HG02884 (cell line): Measurements from ENCODE around the gene RAB6D.
"Not testable (repeated sequence)": the region's sequence is repeated elsewhere in the genome, so short reads cannot be mapped to it uniquely, and the experiment has no call there.

Source experiments
- ATAC-seq: cut with Tn5 transposase; IDR thresholded peaks from one replicate; pipeline ENCODE4 v1.9.1; 2021; ENCODE audit warnings: mild to moderate bottlenecking, moderate library complexity; ENCODE audit not compliant: unreplicated experiment

RAB6D gene

DNA sequence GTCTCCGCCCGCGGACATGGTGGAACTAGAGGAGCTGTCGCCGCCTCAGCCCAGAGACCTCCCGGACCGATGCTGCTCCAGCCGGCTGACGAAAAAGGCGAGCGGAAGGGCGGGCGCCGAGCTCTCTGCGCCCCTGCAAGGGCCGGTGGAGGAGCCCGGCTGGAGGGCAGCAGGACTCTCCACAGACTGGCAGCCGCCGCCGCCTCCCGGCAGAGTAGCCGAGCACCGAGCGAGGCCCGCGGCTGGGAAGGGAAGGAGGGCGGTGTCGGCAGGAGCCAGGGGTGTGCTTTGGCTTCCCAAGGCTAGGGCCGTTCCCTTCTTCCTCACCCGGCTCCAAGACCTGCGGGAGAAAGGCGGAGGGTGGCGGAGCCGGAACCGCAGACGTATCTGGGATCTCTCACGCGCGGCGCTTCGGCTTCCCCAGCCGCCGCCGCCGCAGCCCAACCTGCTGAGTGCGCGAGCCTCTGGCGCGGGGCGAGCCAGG, at the start of gene RAB6D:
Gene RAB6D (minus strand): TSS at position 466 of the 484 bp plus-strand sequence. CDS start 448 bp downstream, at position 18.
- not testable (repeated sequence) for ATAC-seq

DNA sequence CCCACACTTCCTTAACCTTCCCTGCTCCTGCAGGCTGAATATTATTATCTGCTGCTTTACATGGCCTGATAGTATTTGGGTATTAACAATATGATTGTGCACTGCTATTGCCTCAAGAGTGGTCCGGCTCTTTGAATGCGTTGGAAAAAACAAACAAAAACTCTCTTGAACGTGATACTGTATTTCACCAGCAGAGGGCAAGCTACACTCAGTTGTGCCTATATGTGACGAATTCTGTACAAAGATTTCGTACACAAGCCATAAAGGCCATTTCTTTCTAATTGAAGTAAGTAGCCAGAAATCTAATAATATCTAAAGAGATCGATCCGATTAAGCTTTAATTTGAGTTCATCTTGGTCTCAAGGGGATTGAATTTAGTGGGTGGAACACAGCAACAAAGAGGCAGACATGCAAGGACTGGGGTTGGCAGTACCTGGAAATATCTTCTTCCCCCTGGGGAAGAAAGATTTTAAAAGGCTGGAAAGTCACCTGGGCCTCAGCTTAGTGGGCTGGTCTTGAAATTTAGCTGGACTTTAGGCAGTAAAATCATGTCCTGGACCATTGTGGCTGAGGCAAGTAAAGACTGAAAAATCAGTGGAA, 49.3 kb upstream of the RAB6D start:
- peak; percentile 91 for ATAC-seq

DNA sequence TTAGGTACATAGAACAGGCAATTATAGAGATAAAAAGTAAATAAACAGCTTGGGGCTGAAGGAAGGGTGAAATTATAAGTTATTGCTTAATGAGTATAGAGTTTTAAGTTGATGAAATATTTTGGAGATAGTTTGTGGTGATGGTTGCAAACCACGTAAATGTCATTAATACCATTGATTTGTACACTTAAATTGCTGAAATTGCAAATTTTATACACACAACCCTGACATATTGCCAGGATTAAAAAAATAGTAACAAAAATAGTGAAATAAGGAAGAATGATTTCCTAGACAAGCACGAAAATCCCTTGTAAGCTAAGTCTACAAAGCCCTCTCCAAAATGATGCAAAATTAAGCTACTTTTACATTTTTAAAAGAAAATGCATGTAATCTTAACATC, 46.2 kb upstream of the RAB6D start:
- ATAC-seq, result no peak

DNA sequence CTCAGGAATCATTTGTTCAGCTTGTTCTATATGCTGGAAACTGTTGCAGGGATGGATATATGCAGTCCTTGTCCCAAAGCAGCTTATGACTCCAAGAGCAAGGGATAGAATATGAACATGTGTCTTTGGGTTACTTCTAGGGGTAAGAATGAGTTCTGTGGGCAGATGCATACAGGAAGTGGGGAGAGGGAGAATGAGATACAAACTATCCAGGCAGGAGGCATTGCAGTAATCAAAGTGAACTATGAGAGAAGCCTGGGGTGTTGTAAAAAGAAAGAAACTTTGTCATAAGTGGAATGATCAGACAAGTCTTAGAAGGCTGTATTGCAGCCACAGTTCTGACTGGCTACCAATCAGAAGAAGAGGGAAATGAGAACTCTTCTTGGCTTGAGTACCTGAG, 44.8 kb upstream of the RAB6D start:
- ATAC-seq, result no peak

DNA sequence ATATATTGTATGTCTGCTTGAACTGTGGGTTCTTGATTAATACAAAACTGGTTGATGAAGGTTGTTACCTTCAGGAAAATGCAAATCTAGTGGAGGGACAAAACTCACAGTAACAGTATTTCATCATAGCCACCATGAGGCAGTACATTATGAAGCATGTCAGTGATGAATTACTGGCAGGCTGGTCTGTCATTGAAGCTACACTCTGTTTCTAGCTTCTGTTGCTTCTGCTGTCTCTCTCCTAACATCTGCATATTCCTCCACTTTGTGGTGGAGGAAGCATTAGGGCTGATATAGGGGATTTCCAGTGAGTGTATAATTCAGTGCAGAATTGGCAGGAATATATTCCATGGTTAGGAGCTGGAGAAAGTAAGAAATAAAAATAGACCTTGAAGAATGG, 44.2 kb upstream of the RAB6D start:
- no peak for ATAC-seq

DNA sequence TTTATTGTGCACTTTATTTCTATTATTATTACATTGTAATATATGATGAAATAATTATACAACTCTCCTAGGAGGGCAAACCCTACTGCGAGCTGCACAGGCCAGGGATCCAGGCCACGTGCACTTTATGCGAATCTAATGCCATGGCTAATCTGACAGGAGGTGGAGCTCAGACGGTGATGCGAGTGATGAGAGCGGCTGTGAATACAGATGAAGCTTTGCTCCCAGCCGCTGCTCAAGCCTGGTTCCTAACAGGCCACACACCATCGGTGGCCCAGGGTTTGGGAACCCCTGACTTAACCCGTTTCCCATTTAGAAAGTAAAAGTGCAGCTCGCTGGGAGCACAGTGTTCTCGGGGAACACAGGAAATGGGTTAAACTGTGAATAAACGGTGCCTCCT, 40.8 kb upstream of the RAB6D start:
- no peak for ATAC-seq

DNA sequence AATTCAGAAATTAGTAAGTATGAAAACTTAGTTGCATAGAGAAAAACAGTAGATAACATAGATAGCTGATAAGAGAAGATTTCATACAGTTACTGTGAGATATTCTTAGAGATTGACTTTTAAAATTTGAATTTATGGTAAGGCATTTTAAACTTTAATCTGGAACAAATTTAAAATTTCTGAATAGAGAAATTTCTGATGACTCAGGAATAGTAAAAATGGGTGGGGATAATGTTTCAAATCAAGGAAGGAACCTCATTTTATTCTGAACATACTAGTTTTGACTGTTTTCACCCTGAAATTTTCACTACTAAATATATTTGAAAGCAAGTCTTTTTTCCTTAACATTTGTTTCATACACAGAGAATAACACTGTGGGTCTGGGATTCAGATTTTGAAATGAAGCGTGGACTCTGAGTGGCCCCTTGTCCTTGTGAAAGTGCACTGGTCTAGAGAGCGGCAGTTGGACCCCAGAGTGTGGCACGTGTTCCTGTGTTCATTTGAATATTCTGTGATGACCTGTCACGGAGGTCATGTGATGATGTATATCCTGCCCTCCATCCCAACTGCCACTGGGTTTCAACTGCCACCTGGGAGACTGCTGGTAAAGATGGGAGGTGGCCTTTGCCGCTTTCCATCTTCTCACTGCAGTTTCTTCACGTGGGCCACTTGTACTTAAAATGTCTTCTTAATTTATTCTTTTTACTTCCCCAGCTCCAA, 38.5 kb upstream of the RAB6D start:
- no peak for ATAC-seq

DNA sequence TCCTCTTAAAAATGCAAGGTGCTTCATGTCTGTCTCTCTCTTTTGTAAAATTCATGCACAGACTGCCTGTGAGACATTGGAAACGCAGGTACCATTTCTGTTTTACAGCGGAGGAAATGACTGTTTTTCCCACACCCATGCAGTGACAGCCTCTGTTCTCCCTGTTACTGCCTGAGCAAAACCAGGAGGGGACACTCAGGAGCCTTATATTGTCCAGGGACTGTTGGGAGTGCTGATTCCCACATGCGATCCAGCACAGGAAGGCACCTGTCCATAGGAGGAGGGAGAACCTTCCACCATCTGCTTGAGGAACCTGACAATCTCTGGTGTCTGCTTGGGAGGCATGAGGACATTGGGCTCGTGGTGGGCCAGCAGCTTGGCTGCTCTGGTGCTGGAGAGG, 36.9 kb upstream of the RAB6D start:
- ATAC-seq, result no peak

DNA sequence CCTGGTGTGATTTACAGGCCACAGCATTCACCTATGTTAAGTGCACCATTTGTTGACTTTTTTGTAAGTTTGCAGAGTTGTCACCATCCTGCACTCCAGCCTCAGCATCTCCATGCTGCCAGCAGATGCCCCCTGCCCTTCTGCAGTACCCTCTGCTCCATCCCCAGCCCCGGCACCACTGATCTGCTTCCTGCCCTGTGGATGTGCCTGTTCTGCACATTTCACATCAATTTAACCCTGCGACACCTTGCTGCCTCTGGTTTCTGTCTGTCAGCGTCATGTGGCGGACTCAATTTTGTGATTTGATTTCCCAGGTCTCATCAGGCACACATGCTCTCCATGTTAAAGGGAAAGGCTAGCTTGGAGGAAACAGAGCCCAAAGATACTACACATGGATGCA, 36.5 kb upstream of the RAB6D start:
- not testable (repeated sequence) for ATAC-seq

DNA sequence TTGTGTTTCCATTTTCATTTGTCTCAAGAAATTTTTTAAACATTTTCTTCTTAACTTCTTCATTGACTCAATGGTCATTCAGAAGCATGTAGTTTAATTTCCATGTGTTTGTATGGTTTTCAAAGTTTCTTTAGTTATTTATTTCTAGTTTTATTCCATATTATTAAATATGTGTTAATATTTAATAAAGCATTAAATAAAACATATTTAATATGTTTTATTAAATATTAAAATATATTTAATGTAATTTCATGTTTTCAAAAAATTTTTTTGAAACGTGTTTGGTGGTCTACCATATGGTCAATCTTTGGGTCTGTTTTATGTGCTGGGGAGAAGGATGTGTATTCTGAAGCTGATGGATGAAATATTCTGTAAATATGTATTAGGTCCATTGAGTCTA, 32.2 kb upstream of the RAB6D start:
- not testable (repeated sequence) for ATAC-seq

DNA sequence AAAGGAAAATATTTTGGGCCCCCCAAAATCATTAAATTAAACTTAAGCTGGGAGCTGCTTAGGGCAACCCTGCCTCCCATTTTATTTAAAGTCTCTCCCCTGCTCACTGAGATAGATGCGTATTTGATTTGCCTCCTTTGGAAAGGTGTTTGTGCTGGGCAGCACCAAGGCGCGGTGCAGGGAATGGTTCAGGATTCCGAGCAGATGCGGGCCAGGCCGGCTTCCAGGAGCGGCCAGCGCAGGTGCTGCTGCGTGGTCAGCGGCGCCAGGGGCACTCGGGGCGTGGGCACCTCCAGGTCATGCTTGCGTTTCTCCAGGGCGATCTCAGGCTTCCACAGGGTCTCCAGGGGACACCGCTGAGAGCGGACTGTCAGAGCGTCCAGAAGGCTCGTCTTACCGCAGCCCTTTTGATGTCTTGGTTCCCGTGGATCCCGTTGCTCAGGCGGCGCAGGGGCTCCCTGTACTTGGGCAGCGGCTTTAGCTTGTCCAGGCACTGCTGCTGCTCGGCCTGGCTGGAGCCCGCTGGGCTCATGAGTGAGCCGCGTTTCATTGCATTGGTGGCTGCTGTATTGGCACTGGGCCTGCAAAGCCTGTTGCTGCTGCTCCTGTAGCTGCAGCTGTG, 31.2 kb upstream of the RAB6D start:
- not testable (repeated sequence) for ATAC-seq

DNA sequence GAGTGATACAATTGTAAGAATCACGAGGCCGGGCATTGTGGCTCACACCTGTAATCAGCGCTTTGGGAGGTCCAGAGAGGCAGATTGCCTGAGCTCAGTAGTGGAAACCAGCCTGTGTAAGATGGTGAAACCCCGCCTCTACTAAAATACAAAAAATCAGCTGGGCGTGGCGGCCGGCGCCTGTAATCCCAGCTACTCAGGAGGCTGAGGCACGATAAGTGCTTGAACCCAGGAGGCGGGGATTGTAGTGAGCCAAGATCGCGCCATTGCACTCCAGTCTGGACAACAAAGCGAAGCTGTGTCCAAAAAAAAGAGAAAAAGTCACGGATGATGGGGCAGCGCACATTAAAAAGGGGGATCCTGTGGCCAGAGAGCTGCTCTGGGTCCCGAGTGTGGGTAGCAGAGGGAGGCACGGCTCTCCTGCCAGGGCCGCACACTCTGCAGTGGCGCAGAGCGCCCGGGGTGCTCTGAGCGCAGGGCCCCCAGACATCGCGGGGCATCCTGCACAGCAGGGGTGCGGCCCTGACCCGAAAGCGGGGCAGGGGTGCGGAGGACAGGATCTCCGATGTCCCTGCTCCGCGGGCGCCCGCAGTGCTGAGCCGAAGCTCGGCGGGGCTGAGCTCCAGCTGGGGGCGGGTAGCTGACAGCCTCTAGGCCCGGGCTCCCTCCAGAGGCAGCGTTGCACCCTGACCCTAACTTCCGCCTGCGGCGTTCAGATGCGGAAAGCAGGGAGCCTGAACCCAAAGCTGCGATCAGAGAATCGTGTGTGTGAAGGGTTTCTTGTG, 30.4 kb upstream of the RAB6D start:
- ATAC-seq, result no peak

DNA sequence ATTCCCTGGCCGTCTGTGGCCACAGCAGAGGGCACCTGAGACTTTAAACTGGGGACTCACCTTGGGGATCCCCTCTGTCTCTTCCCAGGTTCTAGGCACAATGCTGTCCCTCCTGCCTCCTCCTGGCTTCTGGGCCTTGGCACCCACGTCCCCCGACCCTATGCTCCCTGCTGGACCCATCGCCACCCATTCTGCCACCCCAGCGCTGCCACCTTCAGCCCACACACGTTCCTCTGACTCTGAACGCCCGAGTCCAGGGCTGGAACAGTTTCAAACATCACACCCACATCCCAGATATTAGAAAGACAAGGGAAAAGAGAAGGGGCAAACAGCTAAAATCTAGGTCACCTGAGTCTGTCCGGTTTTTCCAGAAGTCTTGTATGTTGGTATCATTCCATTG, 28.0 kb upstream of the RAB6D start:
- ATAC-seq, result not testable (repeated sequence)

DNA sequence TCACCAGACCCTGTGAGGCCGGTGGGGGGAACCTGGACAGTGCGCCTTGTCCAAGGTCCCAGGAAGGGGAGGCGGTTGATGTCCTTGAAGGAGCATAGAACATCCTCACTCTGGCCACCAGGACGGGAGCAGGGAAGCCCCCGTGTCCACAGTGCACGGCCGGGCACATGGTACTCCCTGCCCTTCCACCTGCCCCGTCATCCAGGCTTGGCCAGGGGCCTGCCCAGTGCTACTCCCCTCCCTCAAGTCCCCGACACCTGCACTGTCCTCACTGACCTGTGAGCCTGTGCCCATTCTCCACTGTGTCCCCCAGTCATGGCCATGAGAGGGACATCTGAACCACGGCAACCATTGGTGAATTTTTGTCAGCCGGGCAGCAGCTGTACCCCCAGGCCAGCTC, 27.5 kb upstream of the RAB6D start:
- ATAC-seq, result not testable (repeated sequence)

DNA sequence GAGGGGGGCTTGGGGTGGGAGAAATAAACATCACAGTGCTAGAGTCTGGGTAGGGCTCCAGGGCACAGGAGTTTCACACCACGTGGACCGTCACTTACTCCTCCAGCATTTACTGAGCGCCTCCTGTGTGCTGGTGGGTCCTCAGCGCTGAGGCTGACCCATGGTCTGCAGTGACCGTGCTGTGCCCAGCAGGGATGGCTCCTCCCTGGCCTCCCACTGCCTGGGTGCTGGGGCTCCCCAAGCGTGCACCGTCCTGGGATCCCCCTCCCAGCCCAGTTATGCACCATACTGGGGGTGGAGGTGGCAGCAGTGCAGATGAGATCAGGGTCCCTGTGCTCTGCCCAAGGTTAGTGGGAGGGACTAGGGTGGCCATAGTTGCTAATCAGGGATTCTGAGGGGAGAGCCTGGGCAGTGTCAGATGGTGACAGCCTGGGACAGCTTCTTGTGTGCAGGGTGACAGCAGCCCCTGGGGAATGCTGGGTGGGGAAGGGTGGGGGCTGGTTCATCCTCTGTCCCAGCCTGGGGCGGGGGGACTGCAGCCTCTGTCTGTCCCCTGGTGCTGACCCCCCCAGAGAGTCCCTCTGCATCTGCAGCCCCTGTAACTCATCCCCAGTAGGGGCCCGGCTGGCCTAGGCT, 26.6 kb upstream of the RAB6D start:
- ATAC-seq, result not testable (repeated sequence)

DNA sequence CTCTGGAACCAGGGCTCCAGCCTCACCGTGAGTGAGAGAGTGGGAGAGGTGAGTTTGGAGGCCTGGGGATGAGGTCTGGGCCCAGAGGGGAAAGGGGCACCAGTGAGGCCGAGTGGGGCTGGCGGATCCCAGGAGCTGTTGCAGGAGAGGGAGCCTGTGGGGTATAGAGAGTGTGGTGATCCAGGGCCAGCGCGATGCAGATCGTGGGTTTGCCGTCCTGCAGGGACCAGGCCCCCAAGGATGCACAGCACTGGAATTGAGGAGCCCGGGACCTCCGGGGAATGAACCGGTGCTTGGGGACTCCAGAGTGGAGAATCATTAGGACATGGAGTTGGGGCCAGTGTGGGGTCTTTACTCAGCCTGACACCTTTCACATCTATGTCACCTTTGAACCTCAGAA, 25.7 kb upstream of the RAB6D start:
- ATAC-seq, result no peak

DNA sequence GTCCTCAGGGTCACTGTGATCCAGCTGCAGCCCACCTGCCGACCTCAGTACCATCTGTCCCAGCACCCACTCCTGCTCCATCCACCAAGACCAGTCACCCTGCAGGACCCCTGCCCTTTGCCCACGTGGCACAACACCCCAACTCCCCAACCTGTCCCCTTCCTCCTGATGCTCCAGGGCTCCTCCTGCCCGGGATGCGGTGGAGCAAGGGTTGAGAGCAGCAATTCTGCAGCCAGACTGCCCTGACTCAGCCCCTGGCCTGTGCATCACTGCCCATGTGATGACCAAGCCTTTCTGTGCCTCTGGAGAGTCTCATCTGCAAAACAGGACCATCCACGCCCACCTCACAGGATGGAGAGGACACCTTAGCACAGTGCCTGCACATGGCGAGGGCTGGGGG, 24.9 kb upstream of the RAB6D start:
- not testable (repeated sequence) for ATAC-seq

DNA sequence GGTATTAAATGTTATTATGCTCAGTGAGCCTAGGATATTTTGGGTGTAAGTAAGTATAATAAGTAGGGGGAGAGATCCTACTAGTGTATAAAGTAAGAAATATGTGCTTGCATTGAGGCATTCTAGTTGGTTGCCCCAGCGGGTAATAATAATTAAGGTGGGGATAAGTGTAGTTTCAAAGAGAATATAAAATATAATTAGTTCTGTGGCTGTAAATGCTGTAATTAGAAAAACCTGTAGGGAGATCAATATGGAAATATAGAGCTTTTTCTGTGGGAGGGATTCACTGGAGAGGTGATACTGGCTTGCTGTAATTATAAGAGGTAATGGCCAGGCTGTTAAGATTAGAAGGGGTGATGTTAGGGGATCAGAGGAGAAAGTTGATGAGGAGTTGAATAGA, 9.1 kb upstream of the RAB6D start:
- not testable (repeated sequence) for ATAC-seq

DNA sequence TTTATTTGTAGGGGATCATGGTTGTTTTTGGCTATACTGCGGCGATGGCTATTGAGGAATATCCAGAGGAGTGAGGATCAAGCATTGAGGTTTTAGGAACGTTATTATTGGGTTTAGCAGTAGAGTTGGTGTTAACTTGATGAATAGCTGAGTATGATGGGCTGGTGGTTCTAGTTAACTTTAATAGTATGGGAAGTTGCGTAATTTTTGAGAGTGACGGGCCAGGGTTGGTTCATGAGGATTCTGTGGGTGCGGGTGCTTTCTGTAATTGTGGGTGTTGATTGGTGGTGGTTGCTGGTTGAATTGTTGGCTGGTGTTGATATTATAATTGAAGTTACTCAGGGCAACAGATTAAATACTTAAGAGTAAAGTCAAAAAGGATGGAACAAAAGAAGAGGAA, 6.0 kb upstream of the RAB6D start:
- no peak for ATAC-seq

DNA sequence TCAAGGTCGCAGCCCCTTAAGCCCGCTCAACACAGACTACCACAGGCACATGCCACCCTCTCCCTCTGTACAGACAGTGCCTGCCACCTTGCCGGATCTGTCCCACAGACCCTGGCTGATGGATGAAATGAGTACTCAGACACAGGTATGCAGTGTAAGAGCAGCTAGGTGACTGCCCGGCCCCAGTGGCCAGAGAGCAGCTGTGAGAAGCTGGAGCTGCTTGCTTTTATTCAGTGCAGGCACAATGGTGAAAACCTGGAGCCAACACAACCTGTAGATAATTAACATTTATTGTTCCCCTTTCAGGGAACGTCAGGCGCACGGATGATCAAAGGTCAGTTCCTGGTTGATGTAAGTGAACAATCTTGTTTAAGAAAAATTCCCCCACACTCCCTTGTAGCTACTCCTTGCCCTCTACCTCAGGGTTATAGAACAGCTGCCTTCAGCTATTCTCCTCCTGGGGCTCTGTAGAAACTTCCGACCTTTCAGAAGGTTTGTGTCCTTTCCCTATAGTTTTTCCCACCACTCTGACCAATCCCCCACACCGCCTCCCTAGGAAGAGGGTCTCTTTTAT, 4.6 kb upstream of the RAB6D start:
- not testable (repeated sequence) for ATAC-seq
